Measurements from ENCODE around the gene USP5.

DNA sequence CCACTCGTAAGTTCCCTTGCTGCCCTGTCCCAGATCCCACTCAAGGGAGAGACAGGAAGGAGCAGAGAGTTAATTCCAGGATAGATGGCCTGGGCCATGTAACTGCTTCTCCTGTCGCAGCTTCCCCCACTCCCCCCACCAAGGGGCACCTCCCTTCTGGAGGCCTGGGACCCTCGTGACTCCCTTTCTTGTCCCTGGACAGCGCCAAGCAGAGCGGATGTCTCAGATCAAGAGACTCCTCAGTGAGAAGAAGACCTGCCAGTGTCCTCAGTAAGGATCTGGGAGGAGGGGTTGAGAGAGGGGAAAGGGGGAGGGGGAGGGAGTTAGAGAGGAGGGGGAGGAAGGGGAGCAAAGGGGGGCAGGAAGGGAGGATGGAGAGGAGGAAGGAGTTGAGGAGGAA, 33.3 kb upstream of the USP5 start:
- TF ChIP-seq POLR2A (IDR thresholded peaks at IDR 0.05; ENCODE audit: low read depth, low read length): no peak
- TF ChIP-seq POLR2AphosphoS5 (IDR thresholded peaks at IDR 0.05; ENCODE audit: low read depth, low read length): no peak
- no peak for TF ChIP-seq SPI1 (IDR thresholded peaks at IDR 0.05; ENCODE audit: low read depth, low read length)
- TF ChIP-seq PAX5 (IDR thresholded peaks at IDR 0.05; ENCODE audit: insufficient read depth, low read length, severe bottlenecking): no peak
- no peak for TF ChIP-seq TAF1 (IDR thresholded peaks at IDR 0.05; ENCODE audit: low read depth, low read length)

All from GM12891 (cell line).